ENCODE results near the gene PNKP.

Gene PNKP

GRCh38 chr19:49874503-49875157 is 7.3 kb upstream of the PNKP start:
- no peak for DNase-seq

- DNase-seq, result no peak
Observed at GRCh38 chr19:49873834-49874233, 6.5 kb upstream of the PNKP start.

DNA sequence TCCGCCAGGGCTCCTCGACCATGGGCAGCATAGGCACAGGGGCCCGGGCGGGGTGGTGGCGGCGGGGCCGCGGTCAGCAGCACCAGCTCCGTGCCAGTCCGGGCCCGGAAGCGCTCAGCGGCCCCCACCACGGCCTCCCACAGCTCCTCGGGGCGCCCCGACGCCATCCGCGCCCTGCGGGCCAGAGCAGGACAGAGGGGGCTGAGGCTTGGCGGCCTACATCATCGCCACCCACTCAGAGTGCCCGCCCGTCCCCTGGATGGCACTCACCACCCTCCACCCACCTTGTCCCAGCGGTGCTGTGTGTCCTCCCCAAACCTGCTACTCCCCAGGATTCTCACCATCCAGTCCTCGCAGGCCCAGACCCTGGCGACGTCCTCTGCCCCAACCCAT is 5.7 kb upstream of the PNKP start:
- no peak for DNase-seq

DNA sequence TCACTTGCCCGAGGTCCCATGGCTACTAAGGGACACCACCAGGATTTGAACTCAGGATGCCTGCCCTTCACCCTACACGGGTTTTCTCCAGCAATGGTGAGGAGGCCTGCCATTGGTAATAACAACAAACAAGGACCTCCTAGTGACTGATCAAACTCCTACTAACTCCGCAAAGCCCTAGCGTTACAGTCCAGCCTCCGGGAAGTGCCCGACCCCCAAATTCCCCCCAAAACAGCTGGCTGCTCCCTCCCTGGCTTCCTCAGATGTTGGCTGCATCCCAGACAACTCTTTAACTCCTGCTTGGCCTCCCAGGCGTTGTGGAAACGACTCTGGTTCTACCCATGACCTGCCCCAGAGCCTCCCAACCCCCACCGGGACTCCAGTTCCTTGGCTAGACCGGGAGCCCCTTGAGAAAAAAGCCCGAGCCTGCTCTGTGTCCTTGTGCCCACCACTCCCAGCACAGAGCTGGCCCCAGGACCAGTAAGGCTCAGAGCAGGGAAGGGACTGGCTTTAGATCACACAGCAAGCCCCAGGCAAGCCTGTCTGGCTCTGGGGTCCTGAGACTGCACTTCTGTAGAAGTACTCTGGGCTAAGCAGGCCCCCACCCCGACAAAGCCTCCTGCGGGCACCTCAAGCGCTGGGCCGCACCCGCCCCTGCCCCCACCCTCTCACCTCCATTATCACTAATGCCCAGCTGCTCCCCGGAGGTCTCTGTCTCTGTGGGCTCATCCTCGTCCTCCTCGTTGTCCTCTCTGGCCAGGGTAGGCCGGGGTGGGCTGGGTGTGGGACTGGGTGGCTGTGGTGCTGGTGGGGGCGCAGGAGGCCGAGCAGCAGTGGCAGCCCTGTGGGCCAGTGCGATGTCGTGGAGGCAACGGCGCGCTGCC is 5.1 kb upstream of the PNKP start:
- no peak for DNase-seq

GRCh38 chr19:49871349-49871985 is 4.1 kb upstream of the PNKP start:
- no peak for DNase-seq

- no peak for DNase-seq
Observed at GRCh38 chr19:49870309-49870901, 3.0 kb upstream of the PNKP start.

- DNase-seq, result peak; percentile 99
Observed at GRCh38 chr19:49869484-49870308, 2.3 kb upstream of the PNKP start.

DNA sequence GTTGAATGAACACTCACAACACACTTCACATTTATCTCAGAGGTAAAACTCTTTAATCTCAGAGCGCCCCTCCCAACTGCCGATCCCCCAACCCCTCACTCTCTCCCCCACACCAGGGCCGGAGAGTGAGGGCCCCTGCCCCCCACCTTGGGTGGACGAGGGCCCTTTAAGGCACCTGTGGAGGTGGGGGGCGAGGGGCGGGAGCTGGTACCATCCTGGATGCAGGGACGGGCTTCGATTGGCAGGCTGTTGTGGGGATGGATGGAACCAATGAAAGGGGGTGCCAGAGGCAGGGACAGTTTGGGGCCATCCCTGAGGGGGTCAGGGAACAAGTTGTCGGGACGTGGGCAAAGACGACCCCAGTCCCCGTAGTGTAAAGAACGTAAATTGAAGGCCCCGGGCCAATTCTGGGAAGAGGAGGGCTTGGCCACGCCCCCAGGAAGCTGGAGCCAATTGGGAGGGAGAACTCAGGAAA is 1.7 kb upstream of the PNKP start:
- DNase-seq, result no peak

DNA sequence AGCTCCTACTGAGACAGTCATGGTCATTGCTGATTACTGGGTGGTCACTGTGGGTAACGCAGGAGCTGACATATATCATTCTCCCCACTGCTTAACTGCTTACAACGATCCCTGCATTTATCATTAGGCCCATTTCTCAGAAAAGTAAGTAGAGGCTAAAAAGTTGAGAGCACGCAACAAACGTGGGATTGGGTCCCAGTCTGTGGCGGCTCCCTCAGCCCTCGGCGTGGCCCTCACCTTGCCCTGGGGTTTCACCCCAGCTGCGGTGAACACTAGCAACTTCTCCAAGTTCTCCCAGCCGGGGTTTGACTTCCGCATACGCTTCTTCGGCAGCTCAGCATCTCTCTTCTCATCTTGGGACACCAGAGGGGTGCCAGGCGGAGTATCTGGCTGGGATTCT is 2.5 kb downstream of the PNKP start:
- no peak for DNase-seq

DNA sequence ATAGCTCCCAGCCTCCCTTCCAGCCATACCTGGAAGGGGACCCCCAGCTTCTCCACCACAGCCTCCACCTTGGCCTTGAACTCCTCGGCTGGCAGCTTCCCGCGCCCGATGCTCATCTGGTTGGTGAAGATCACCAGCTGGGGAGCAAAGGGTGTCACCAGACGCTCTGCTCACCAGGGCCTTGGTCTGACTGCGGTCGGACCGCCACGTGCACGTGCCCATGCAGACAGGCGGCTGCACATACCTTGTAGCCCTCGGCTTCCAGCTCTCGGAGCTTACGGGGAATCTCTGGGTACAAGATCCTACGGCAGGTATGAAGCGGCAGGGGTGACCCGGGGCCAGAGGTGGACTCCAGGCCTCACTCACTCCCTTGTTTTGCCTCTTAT is 3.4 kb downstream of the PNKP start:
- DNase-seq, result no peak

DNA sequence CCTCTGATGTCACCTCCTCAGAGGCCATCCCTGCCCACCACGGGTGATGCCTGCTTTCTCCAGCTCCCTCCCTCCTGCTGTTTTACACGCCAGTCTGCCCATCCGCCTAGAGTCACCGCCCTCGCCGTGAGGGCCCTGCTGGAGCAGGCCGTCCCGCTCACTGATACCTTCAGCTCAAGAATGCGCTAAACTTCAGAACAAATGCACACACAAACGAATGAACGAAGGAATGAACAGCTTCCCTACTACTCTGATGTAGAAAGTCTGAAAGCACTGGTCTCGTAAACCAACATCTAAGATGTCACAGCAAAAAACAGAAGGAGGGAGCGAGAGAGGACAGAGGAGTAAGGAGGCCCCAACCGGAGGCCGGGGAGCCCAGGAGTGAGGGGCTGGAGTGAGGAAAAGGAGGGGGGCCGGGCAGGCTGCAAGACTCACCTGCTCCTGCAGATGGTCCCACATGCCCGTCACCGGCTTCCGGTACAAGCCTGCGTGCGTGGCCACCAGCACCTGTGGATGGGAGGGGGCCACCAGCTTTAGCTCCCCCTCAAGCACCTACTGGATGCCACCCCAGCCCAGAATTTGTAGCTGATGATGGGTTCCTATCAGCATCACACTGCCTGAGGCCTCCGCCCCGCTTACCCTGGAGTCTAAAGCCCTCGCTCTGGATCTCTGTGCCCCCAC is 4.0 kb downstream of the PNKP start:
- DNase-seq, result no peak

GRCh38 chr19:49862391-49863253 is 4.8 kb downstream of the PNKP start:
- DNase-seq, result no peak

DNA sequence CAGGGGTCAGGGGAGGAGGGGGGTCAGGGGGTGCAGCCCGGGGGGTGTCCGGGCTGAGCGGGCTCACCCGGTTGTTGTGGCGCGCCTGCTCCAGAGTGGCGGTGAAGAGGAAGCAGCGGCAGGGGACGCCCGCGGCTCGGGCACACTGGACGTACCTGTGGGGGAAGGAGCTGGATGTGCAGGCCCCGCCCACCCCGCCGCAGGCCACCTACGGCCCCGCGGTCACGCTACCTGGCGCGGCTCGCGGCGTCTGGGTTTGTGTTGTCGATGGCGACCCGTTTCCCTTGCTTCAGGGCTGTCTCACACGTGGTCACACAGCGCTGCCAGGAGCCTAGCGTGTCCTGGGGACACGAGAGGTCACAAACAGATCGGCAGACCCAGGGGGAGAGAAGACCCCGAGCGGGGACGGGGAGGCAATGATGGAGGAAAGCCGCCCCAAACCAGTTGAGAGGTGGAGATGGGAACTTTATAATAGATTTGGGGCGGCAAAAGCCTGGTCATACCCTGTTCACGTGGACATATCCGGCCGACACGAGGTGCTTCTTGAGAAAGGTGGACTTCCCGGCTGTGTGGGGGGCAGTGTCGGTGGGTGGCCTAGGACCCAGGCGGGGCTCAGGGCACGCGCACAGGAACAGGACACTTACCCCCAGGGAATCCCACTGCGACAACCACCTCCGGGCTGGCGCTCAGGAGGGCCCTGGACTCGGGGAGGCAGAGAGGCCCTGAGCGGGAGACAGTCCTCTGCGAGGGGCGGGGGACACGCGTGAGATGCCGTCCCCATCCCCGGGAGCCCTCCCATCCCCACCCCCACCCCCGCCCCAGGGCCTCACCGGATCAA is 5.6 kb downstream of the PNKP start:
- DNase-seq, result no peak

DNA sequence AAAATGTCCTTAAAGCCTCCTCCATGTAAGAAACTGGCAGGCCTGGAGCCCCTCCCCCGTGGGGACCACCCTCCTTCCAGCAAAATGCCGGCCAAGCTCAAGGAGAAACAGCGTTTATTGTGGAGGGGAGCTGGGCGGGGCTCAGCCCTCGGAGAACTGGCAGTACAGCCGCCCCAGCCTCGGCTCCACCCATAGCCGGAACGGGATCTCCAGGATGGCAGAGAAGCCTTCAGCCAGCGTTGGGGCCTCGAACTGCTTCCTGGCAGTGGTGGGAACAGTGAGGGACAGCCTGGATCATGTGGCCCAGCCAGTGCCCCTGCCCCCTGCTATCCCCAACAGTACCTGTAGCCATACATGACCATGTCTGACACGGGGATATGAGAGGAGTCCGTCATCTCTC is 6.3 kb downstream of the PNKP start:
- no peak for DNase-seq

DNA sequence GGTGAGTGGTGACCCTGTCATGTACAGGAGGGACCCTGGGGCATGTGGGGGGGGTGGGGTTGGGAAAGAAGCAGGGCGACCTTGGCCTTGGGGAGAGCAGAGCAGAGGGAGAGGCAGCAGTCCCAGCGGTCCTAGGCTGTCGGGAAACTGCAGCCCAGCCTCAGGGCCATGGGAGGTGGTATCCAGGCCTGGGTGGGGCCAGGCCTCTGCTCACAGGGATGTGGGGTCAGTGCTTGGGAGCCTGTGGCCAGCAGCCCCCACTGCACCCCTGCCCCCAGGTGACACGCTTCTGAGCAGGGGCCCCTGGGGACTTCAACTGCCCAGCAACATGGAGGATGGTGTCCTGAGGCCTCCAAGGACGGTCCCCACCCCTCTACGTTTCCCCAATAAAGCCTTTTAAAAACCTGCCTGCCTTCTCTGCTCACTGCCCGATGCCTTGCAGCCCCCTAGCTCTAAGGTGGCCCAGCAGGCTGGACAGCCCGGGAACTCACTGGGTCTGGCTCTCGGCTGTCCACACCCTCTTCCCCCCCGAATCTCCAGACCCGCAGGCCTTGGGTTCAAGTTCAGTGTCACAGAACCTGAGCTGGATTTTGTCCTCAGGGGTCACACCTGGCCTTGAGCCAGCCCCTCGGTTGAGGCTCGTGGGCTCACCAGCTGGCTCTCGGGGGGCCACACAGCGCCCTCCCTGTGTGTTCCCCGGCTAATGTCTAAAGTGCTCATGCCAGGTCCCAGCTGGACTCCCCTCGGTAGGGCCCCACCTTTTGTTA is 6.9 kb downstream of the PNKP start:
- DNase-seq, result no peak

GRCh38 chr19:49859682-49860335 is 7.6 kb downstream of the PNKP start:
- DNase-seq, result no peak

- no peak for DNase-seq
Observed at GRCh38 chr19:49858088-49858985, 9.0 kb downstream of the PNKP start.

- DNase-seq, result no peak
Observed at GRCh38 chr19:49857838-49858087, 9.6 kb downstream of the PNKP start.
